CD14-positive monocyte (primary cell): ENCODE measurements around the gene COL13A1. TPM values are rescaled to one million over a fixed set of nuclear protein-coding genes. Genes with fewer than 3 reads are reported as not detected.

Source experiments
- DNase-seq, 3 donors: peaks; one replicate each; pipeline ENCODE4 v3.0.0-alpha.2; 2011 to 2022
- H2AFZ ChIP-seq: 2 replicates; pipeline ENCODE4 v1.6.0; 2012; ENCODE audit warnings: mild to moderate bottlenecking, low read depth, low read length, inconsistent platforms; ENCODE audit not compliant: insufficient read depth, poor library complexity, severe bottlenecking
- H3K27ac ChIP-seq, 2 donors: 1 replicate in 1 of 2; 2 replicates in 1 of 2; pipeline ENCODE4 v1.5.1; 2012 to 2013; ENCODE audit warnings: low read length in 2 of 2, control low read depth in 1 of 2, inconsistent platforms in 1 of 2, low read depth in 1 of 2, mild to moderate bottlenecking in 1 of 2
- H3K27me3 ChIP-seq, 2 donors: one replicate each; pipeline versions ENCODE4 v1.6.0 to v1.6.1; 2011 to 2013; ENCODE audit warnings: low read length in 2 of 2; ENCODE audit not compliant: control insufficient read depth in 2 of 2, insufficient read depth in 2 of 2
- H3K36me3 ChIP-seq, 2 donors: replicated peaks in 1 of 2; 1 replicate in 1 of 2; 2 replicates in 1 of 2; pipeline versions ENCODE4 v1.5.1 to v1.6.1; 2012 to 2013; ENCODE audit warnings: low read length in 2 of 2, control low read depth in 1 of 2, inconsistent platforms in 1 of 2, mild to moderate bottlenecking in 1 of 2; ENCODE audit not compliant: insufficient read depth in 2 of 2, control insufficient read depth in 1 of 2
- H3K4me1 ChIP-seq, 2 donors: 1 replicate in 1 of 2; 2 replicates in 1 of 2; pipeline versions ENCODE4 v1.5.1 to v1.6.1; 2012 to 2013; ENCODE audit warnings: low read length in 2 of 2, control low read depth in 1 of 2, inconsistent platforms in 1 of 2, mild to moderate bottlenecking in 1 of 2, moderate library complexity in 1 of 2; ENCODE audit not compliant: insufficient read depth in 2 of 2, control insufficient read depth in 1 of 2
- H3K4me2 ChIP-seq: replicated peaks from 2 replicates; pipeline ENCODE3; 2012; ENCODE audit warnings: low read length, moderate library complexity, mild to moderate bottlenecking; ENCODE audit not compliant: poor library complexity, severe bottlenecking; ENCODE audit errors: extremely low read depth
- H3K4me3 ChIP-seq, 3 experiments: fragments of 200-600 bp in 1 of 3; sonication (generic) in 1 of 3; replicated peaks in 1 of 3; 1 replicate in 2 of 3; 2 replicates in 1 of 3; pipeline ENCODE4 v1.5.1; 2011 to 2013; ENCODE audit warnings: low read length in 3 of 3, mild to moderate bottlenecking in 3 of 3, control low read depth in 2 of 3, low read depth in 2 of 3, inconsistent platforms in 1 of 3, moderate library complexity in 1 of 3
- H3K79me2 ChIP-seq: 2 replicates; pipeline ENCODE4 v1.6.0; 2012; ENCODE audit warnings: mild to moderate bottlenecking, control low read depth, inconsistent platforms, low read length, moderate library complexity; ENCODE audit not compliant: insufficient read depth
- H3K9ac ChIP-seq: 2 replicates; pipeline ENCODE4 v1.6.0; 2017; ENCODE audit warnings: low read length, mild to moderate bottlenecking; ENCODE audit not compliant: insufficient read depth, poor library complexity, severe bottlenecking
- H3K9me3 ChIP-seq, 2 donors: replicated peaks in 1 of 2; 1 replicate in 1 of 2; 2 replicates in 1 of 2; pipeline versions ENCODE4 v1.5.1 to v1.6.1; 2012 to 2013; ENCODE audit warnings: low read length in 2 of 2, control low read depth in 1 of 2; ENCODE audit not compliant: control insufficient read depth in 1 of 2, insufficient read depth in 1 of 2
- H4K20me1 ChIP-seq: 2 replicates; pipeline ENCODE4 v1.6.0; 2012; ENCODE audit warnings: mild to moderate bottlenecking, low read length, control low read depth, moderate library complexity; ENCODE audit not compliant: insufficient read depth
- H3K27ac Mint-ChIP-seq, 7 donors: one replicate each; pipeline ENCODE4 v1.8.0; 2020; ENCODE audit warnings: mild to moderate bottlenecking in 7 of 7, mixed read lengths in 7 of 7, moderate library complexity in 6 of 7, inconsistent platforms in 2 of 7
- H3K27me3 Mint-ChIP-seq, 3 donors: one replicate each; pipeline ENCODE4 v1.8.0; 2021 to 2022; ENCODE audit warnings: low read depth in 3 of 3, mild to moderate bottlenecking in 3 of 3, mixed read lengths in 3 of 3, moderate library complexity in 3 of 3, inconsistent platforms in 1 of 3
- H3K36me3 Mint-ChIP-seq, 2 donors: one replicate each; pipeline ENCODE4 v1.8.0; 2020; ENCODE audit warnings: mixed read lengths in 2 of 2, inconsistent platforms in 1 of 2, mild to moderate bottlenecking in 1 of 2
- H3K4me1 Mint-ChIP-seq: one replicate; pipeline ENCODE4 v1.8.0; 2020; ENCODE audit warnings: mild to moderate bottlenecking, mixed read lengths
- H3K4me3 Mint-ChIP-seq, 2 donors: one replicate each; pipeline ENCODE4 v1.8.0; 2020; ENCODE audit warnings: mild to moderate bottlenecking in 2 of 2, mixed read lengths in 2 of 2, moderate library complexity in 1 of 2
- H3K9me3 Mint-ChIP-seq, 7 donors: one replicate each; pipeline ENCODE4 v1.8.0; 2020 to 2022; ENCODE audit warnings: mixed read lengths in 7 of 7, mild to moderate bottlenecking in 6 of 7, moderate library complexity in 6 of 7, inconsistent platforms in 2 of 7
- CTCF ChIP-seq: fragments of 200-600 bp; IDR thresholded peaks from one replicate; pipeline ENCODE4 v1.8.0; 2022; ENCODE audit warnings: antibody characterized with exemption, mild to moderate bottlenecking
- WGBS: methylation state at CpG from one replicate; pipeline ENCODE4 v1.1.5; 2013; ENCODE audit warnings: missing lambda C conversion rate; ENCODE audit not compliant: insufficient coverage; 5-methylcytosine and 5-hydroxymethylcytosine counted together
- intact Hi-C, 2 donors: fragments of 100-400 bp; cut with micrococcal nuclease; formaldehyde crosslinking; loops; one replicate each; pipeline versions ENCODE4 v1.15.0 to v1.15.1; 2023
- polyA plus RNA-seq, 3 donors: library from polyadenylated mRNA; depleted of rRNA in 1 of 3; unstranded in 2 of 3; stranded (reverse) in 1 of 3; fragments of 300-500 nt in 2 of 3; fragments of >200 nt in 1 of 3; fragmentation: Illumina TruSeq in 2 of 3; gene quantifications; 1 replicate in 2 of 3; 2 replicates in 1 of 3; pipeline ENCODE4 v1.2.3, GENCODE V29; 2012 to 2021

Gene COL13A1
- polyA plus RNA-seq, 3 donors = not detected

- peaks cover 9% of the 10 kb centered on the region for H3K4me1 Mint-ChIP-seq
- intact Hi-C loops = no loop called here
- DNase-seq = no peak
- no peak overlapping the region for H3K4me2 ChIP-seq
- H3K4me1 ChIP-seq = peaks cover 5 to 8% of the 10 kb centered on the region in 2 donors
- no peak overlapping the region for H3K27ac Mint-ChIP-seq
- no peaks in the 10 kb centered on the region for H3K27me3 ChIP-seq
- H4K20me1 ChIP-seq = no peaks in the 10 kb centered on the region
- no peak overlapping the region for H3K9ac ChIP-seq
- WGBS = no CpG with 5 or more reads among the region's 2 CpGs
- H3K79me2 ChIP-seq = no peaks in the 10 kb centered on the region
- no peaks in the 10 kb centered on the region for H3K9me3 ChIP-seq
- H3K27ac ChIP-seq = no peak overlapping the region
- H2AFZ ChIP-seq = no peak overlapping the region
- peaks cover 1 to 12% (median 2%) of the 10 kb centered on the region in 3 donors for H3K27me3 Mint-ChIP-seq
- H3K36me3 Mint-ChIP-seq = no peaks in the 10 kb centered on the region
- H3K4me3 ChIP-seq = no peak overlapping the region
- no peak for TF ChIP-seq CTCF
- no peaks in the 10 kb centered on the region for H3K9me3 Mint-ChIP-seq
- no peak overlapping the region for H3K4me3 Mint-ChIP-seq
- H3K36me3 ChIP-seq = no peaks in the 10 kb centered on the region
Measured at GRCh38 chr10:69934768-69935167, 133.1 kb downstream of the COL13A1 start.

- peak; percentile 25 for TF ChIP-seq CTCF
- H4K20me1 ChIP-seq = no peaks in the 10 kb centered on the region
- H3K9ac ChIP-seq = no peak overlapping the region
- Mint-ChIP-seq H3K27me3 (peaks cover 2 to 10% (median 4%) of the 10 kb centered on the region in 3 donors), H3K9me3 (peaks cover 5 to 11% (median 6%) of the 10 kb centered on the region in 7 donors), H3K4me3 (no peak overlapping the region), H3K4me1 (peaks cover 10% of the 10 kb centered on the region), H3K36me3 (peaks cover 0 to 3% of the 10 kb centered on the region in 2 donors), H3K27ac (no peak overlapping the region)
- H3K79me2 ChIP-seq = no peaks in the 10 kb centered on the region
- H3K27ac ChIP-seq = no peak overlapping the region
- H3K9me3 ChIP-seq = peaks cover 4 to 9% of the 10 kb centered on the region in 2 donors
- peaks cover 5 to 8% of the 10 kb centered on the region in 2 donors for H3K4me1 ChIP-seq
- H3K4me2 ChIP-seq = no peak overlapping the region
- 50% methylated on average over 2 of the region's 3 CpGs for WGBS
- DNase-seq = peak in 1 of 3 donors; percentile 24
- H2AFZ ChIP-seq = no peak overlapping the region
- H3K36me3 ChIP-seq = no peaks in the 10 kb centered on the region
- intact Hi-C loops = no loop called here
- no peak overlapping the region for H3K4me3 ChIP-seq
- H3K27me3 ChIP-seq = no peaks in the 10 kb centered on the region
Measured at GRCh38 chr10:69936091-69936490, 134.4 kb downstream of the COL13A1 start.
